Activated CD8-positive, alpha-beta T cell treated with anti-CD3 and anti-CD28 coated beads, Interleukin-2, amount 10 ng/mL, durations not matched to agents 7 days and 5 days (primary cell): Measurements from ENCODE around the gene C16orf82. TPM values are rescaled to one million over a fixed set of nuclear protein-coding genes. Genes with fewer than 3 reads are reported as not detected.
A peak's percentile ranks its signal among the peaks of the same experiment; 100 is the strongest.

Source experiments
- ATAC-seq: fragments of 150-1000 bp; cut with Tn5 transposase; one replicate; pipeline ENCODE4 v1.10.0; 2021; ENCODE audit warnings: moderate library complexity
- CTCF ChIA-PET: fragments of 350-600 bp; sonication (Branson Sonifier 250); formaldehyde crosslinking; loops from one replicate; lab custom pipeline; 2021; ENCODE audit warnings: antibody characterized with exemption; lab: Charles Lee
- POLR2A ChIA-PET: fragments of 350-600 bp; sonication (Branson Sonifier 250); formaldehyde crosslinking; loops from one replicate; lab custom pipeline; 2021; ENCODE audit warnings: antibody characterized with exemption; lab: Charles Lee
- DNase-seq: peaks from one replicate; pipeline ENCODE4 v3.0.0-alpha.2; 2020
- H3K27ac Mint-ChIP-seq: one replicate; pipeline ENCODE4 v1.8.0; 2021; ENCODE audit warnings: mild to moderate bottlenecking, mixed read lengths
- H3K27me3 Mint-ChIP-seq: one replicate; pipeline ENCODE4 v1.8.0; 2021; ENCODE audit warnings: low read depth, mixed read lengths
- H3K36me3 Mint-ChIP-seq: one replicate; pipeline ENCODE4 v1.8.0; 2021; ENCODE audit warnings: low read depth, mixed read lengths
- H3K4me1 Mint-ChIP-seq: one replicate; pipeline ENCODE4 v1.8.0; 2021; ENCODE audit warnings: low read depth, mixed read lengths
- H3K4me3 Mint-ChIP-seq: one replicate; pipeline ENCODE4 v1.8.0; 2021; ENCODE audit warnings: mild to moderate bottlenecking, mixed read lengths
- H3K9me3 Mint-ChIP-seq: one replicate; pipeline ENCODE4 v1.8.0; 2022; ENCODE audit warnings: mixed read lengths; ENCODE audit not compliant: insufficient read depth
- total RNA-seq, 2 experiments: library from RNA; stranded (reverse); gene quantifications; one replicate each; pipeline ENCODE4 v1.2.3, GENCODE V29; 2021

The C16orf82 gene
- total RNA-seq, 2 experiments from 2014 or later, result not detected

DNA sequence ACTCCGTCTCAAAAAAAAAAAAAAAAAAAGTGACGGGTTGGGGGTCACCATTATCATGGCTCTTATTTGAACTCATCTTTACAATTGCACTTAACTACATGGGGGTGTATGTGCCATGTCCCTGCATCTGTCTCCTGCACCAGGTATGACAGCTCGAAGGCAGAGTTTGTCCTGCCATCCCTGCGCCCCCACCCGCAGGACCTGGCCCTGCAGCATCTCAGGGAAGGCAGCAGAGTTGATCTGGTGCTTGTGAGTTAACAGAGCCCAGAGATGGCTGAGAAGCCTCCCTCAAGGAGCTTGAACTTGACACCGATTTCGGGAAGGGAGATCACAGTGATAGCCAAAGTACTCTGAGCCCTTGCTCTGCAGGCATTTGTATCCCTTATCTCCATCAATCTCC lies 44.8 kb downstream of the C16orf82 start:
- DNase-seq (no peak), ATAC-seq (no peak)
- Mint-ChIP-seq H3K9me3 (no peaks in the 10 kb centered on the region), H3K36me3 (no peaks in the 10 kb centered on the region), H3K27ac (no peak overlapping the region), H3K27me3 (peaks cover 3% of the 10 kb centered on the region), H3K4me3 (no peak overlapping the region), H3K4me1 (peaks cover 6% of the 10 kb centered on the region)
- POLR2A ChIA-PET, result no interaction called here
- CTCF ChIA-PET, result no interaction called here

DNA sequence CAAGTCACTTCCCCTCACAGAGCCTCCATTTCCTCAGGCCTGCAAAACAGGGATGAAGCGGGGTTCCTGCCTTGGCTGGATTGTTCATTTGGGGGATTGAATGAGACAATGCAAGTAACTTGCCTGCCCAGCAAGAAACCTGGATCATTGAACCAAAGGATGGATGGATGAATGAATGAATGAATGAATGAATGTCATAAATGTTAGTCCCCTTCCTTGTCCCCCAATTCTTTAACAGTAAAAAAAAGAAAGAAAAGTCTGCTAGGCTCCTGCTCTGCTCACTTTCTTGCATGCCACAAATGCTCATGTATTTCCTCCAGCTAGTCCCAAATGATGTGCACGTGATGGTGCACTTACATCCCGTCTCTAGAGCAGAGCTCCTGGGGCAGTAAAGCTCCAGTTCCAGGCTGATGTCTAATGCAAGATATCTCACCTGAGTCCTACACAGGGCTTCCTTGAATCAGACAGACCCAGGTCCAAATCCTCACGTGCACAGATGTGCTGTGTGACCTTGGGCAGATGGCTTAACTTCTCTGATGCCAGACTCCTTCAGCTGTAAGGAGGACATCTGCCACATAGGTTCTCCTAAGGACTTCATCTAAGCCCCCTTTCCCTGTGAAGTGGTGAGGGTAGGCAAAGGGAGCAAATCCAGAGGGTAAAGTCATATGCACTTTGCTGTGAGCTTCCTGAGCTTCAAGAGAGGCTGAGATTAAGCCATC lies 45.5 kb downstream of the C16orf82 start:
- POLR2A ChIA-PET, result no interaction called here
- no peak for DNase-seq
- no peaks in the 10 kb centered on the region for H3K36me3 Mint-ChIP-seq
- peaks cover 6% of the 10 kb centered on the region for H3K4me1 Mint-ChIP-seq
- no peak for ATAC-seq
- no peak overlapping the region for H3K27ac Mint-ChIP-seq
- H3K27me3 Mint-ChIP-seq, result peaks cover 5% of the 10 kb centered on the region
- no peak overlapping the region for H3K4me3 Mint-ChIP-seq
- CTCF ChIA-PET, result no interaction called here
- H3K9me3 Mint-ChIP-seq, result no peaks in the 10 kb centered on the region

DNA sequence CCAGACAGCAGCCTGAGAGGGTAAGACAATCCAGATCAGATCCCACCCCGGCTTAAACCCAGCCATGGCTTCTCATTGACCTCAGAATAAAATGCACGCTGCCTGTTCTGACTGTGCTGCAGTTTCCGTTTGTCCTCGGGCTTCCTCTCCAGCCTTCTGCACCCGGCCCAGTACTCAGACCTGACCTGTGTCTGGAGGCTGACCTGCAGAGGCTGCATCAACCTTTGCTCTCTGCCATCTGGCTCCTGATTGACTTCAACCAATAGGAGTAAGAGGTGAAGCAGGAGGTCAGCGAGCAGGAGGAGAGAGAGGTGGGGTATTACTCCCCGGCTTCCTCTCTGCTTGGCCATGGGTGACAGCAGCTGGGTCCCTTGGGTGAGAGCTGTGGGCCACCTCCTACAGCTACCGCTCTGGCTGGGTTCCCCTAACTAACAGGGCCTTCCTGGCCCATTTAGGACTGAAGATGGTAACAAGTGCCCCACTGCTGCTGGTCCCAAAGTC lies 46.7 kb downstream of the C16orf82 start:
- Mint-ChIP-seq H3K36me3 (no peaks in the 10 kb centered on the region), H3K4me1 (peaks cover 6% of the 10 kb centered on the region), H3K4me3 (no peak overlapping the region), H3K27me3 (peaks cover 5% of the 10 kb centered on the region), H3K27ac (no peak overlapping the region), H3K9me3 (no peaks in the 10 kb centered on the region)
- CTCF ChIA-PET, result no interaction called here
- no peak for DNase-seq
- no peak for ATAC-seq
- POLR2A ChIA-PET, result no interaction called here

DNA sequence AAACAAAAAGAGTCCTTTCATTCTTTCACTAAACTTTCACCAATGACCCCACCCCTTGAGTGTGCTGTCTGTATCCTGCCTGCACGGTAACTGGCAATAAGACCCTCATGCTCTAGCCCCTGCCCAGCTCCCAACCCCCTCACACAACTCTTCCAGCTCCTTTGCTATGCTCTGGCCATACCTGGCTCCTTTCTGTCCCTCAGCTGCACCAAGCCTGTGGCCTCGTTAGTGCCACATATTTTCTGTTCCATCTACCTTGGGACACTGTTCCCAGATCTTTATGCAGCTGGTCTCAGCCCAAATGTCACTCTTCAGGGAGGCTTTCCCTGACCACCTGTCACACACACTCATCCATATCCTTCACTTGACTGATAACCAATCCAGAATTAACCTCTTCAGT lies 47.3 kb downstream of the C16orf82 start:
- no peaks in the 10 kb centered on the region for H3K9me3 Mint-ChIP-seq
- no peak for ATAC-seq
- H3K4me3 Mint-ChIP-seq, result no peak overlapping the region
- DNase-seq, result no peak
- peaks cover 5% of the 10 kb centered on the region for H3K27me3 Mint-ChIP-seq
- POLR2A ChIA-PET, result no interaction called here
- no peaks in the 10 kb centered on the region for H3K36me3 Mint-ChIP-seq
- CTCF ChIA-PET, result no interaction called here
- H3K4me1 Mint-ChIP-seq, result peaks cover 4% of the 10 kb centered on the region
- H3K27ac Mint-ChIP-seq, result peak overlapping the region; percentile 27

DNA sequence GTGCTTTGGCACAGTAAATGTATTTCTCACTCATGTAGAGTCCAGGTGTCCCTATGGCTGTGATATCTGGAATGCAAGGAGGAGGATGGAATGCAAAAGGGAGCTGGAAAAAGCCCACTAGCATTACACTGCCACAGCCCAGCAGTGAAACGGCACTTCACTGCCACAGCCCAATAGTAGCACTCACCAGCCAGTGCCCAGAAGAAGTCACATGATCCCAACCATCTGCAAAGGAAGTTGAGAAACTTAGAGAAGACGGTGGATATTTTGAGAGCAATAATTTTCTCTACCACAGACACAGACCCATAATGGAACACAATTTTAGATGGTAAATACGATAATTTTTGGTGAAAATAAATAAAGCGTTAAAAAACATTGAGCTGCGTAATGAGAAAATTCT lies 51.8 kb downstream of the C16orf82 start:
- ATAC-seq, result no peak
- CTCF ChIA-PET, result interaction anchor here (1.0 kb wide), 1 partner anchor 9 kb away, joined by 5 read pairs; no protein-coding TSS in a partner anchor
- H3K4me1 Mint-ChIP-seq, result no peaks in the 10 kb centered on the region
- no peak for DNase-seq
- no peak overlapping the region for H3K27ac Mint-ChIP-seq
- POLR2A ChIA-PET, result no interaction called here
- no peaks in the 10 kb centered on the region for H3K9me3 Mint-ChIP-seq
- peaks cover 11% of the 10 kb centered on the region for H3K27me3 Mint-ChIP-seq
- no peak overlapping the region for H3K4me3 Mint-ChIP-seq
- no peaks in the 10 kb centered on the region for H3K36me3 Mint-ChIP-seq

Other genes with a start within 250 kb of the C16orf82 start
- 10 to 100 TPM; 14.7 to 15.0 TPM for gene KDM8, start 136.6 kb downstream of the C16orf82 start, total RNA-seq
- gene NSMCE1, start 201.8 kb downstream of the C16orf82 start, total RNA-seq, result 10 to 100 TPM; 87.3 to 94.9 TPM
- gene IL4R, start 247.0 kb downstream of the C16orf82 start, total RNA-seq, result 100 to 1,000 TPM; 231 to 237 TPM